Tibial nerve (tissue), 4 donors: ENCODE data around the gene ST8SIA2. TPM values are rescaled to one million over a fixed set of nuclear protein-coding genes. Genes with fewer than 3 reads are reported as not detected.

Experiments used
- DNase-seq, 2 donors: peaks; one replicate each; pipeline ENCODE4 v3.0.0-alpha.2; 2019; ENCODE audit warnings: low spot score in 2 of 2
- H3K27ac ChIP-seq, 4 donors: fragments of 200-600 bp; sonication (generic) in 3 of 4; one replicate each; pipeline ENCODE4 v1.5.1; 2017 to 2019; ENCODE audit warnings: mild to moderate bottlenecking in 1 of 4
- H3K27me3 ChIP-seq, 2 donors: fragments of 200-600 bp; sonication (generic) in 1 of 2; one replicate each; pipeline versions ENCODE4 v1.5.1 to v1.6.0; 2017 to 2019
- H3K36me3 ChIP-seq, 3 donors: fragments of 200-600 bp; sonication (generic); one replicate each; pipeline ENCODE4 v1.5.1; 2018 to 2019
- H3K4me1 ChIP-seq, 4 donors: fragments of 200-600 bp; sonication (generic) in 3 of 4; one replicate each; pipeline ENCODE4 v1.5.1; 2017 to 2019
- H3K4me3 ChIP-seq, 4 donors: fragments of 200-600 bp; sonication (generic) in 3 of 4; one replicate each; pipeline ENCODE4 v1.5.1; 2017 to 2019; ENCODE audit warnings: mild to moderate bottlenecking in 1 of 4, moderate library complexity in 1 of 4
- H3K9me3 ChIP-seq, 4 donors: fragments of 200-600 bp; sonication (generic) in 3 of 4; one replicate each; pipeline ENCODE4 v1.5.1; 2017 to 2019
- CTCF ChIP-seq, 5 experiments: fragments of 200-600 bp in 3 of 5; fragments of 450-650 bp in 2 of 5; sonication (generic) in 3 of 5; IDR thresholded peaks; one replicate each; pipeline ENCODE4 v1.5.1; 2016 to 2019; ENCODE audit warnings: antibody characterized with exemption in 5 of 5, mild to moderate bottlenecking in 3 of 5, moderate library complexity in 2 of 5
- EP300 ChIP-seq, 2 donors: sonication (generic); formaldehyde crosslinking; IDR thresholded peaks; one replicate each; pipeline ENCODE4 v1.6.1; 2017; ENCODE audit warnings: antibody characterized with exemption in 2 of 2, mild to moderate bottlenecking in 1 of 2
- POLR2A ChIP-seq, 2 donors: fragments of 450-650 bp; IDR thresholded peaks; one replicate each; pipeline ENCODE4 v1.6.1; 2017; ENCODE audit warnings: antibody characterized with exemption in 2 of 2, mild to moderate bottlenecking in 2 of 2, moderate library complexity in 2 of 2
- WGBS, 2 donors: methylation state at CpG; one replicate each; pipeline ENCODE4 v1.1.5; 2018; 5-methylcytosine and 5-hydroxymethylcytosine counted together
- total RNA-seq, 4 donors: library from RNA; depleted of rRNA; stranded (reverse); fragments of >200 nt; gene quantifications; one replicate each; pipeline ENCODE4 v1.1.0, GENCODE V29; 2016

The ST8SIA2 gene
- total RNA-seq, 4 donors from 2014 or later = not detected

- Histone ChIP-seq H3K9me3 (no peaks in the 10 kb centered on the region), H3K4me3 (no peak overlapping the region), H3K36me3 (no peaks in the 10 kb centered on the region), H3K27me3 (peaks cover 0 to 59% of the 10 kb centered on the region in 2 donors), H3K4me1 (peaks cover 0 to 18% (median 0%) of the 10 kb centered on the region in 4 donors), H3K27ac (no peak overlapping the region)
- no peak for DNase-seq
- WGBS, 2 donors = 33 to 36% methylated on average over 22 of the region's 22 CpGs
- TF ChIP-seq EP300 (IDR thresholded peaks at IDR 0.05) (no peak), POLR2A (IDR thresholded peaks at IDR 0.05) (no peak), CTCF (IDR thresholded peaks at IDR 0.05) (no peak)
Measured at GRCh38 chr15:92395098-92395635, 1.5 kb downstream of the ST8SIA2 start.

- H3K36me3 ChIP-seq = no peaks in the 10 kb centered on the region
- TF ChIP-seq POLR2A (IDR thresholded peaks at IDR 0.05) (no peak), EP300 (IDR thresholded peaks at IDR 0.05) (no peak), CTCF (IDR thresholded peaks at IDR 0.05) (no peak)
- H3K27ac ChIP-seq = no peak overlapping the region
- H3K27me3 ChIP-seq = peaks cover 0 to 19% of the 10 kb centered on the region in 2 donors
- no peak for DNase-seq
- no peak overlapping the region for H3K4me3 ChIP-seq
- 88 to 89% methylated on average over 8 of the region's 8 CpGs for WGBS, 2 donors
- H3K9me3 ChIP-seq = no peaks in the 10 kb centered on the region
- H3K4me1 ChIP-seq = peaks cover 0 to 6% (median 0%) of the 10 kb centered on the region in 4 donors
Measured at GRCh38 chr15:92399271-92399950, 5.7 kb downstream of the ST8SIA2 start.

- DNase-seq = no peak
- Histone ChIP-seq H3K4me3 (no peak overlapping the region), H3K36me3 (no peaks in the 10 kb centered on the region), H3K27ac (no peak overlapping the region), H3K4me1 (no peaks in the 10 kb centered on the region), H3K27me3 (peaks cover 0 to 7% of the 10 kb centered on the region in 2 donors), H3K9me3 (no peaks in the 10 kb centered on the region)
- TF ChIP-seq POLR2A (IDR thresholded peaks at IDR 0.05) (no peak), CTCF (IDR thresholded peaks at IDR 0.05) (no peak), EP300 (IDR thresholded peaks at IDR 0.05) (no peak)
- WGBS, 2 donors = 78% methylated on average over 8 of the region's 8 CpGs
Measured at GRCh38 chr15:92400573-92400972, 6.9 kb downstream of the ST8SIA2 start.

- no peaks in the 10 kb centered on the region for H3K9me3 ChIP-seq
- 72 to 76% methylated on average over 26 of the region's 26 CpGs for WGBS, 2 donors
- H3K27me3 ChIP-seq = peaks cover 0 to 1% of the 10 kb centered on the region in 2 donors
- H3K27ac ChIP-seq = no peak overlapping the region
- H3K4me3 ChIP-seq = no peak overlapping the region
- H3K36me3 ChIP-seq = no peaks in the 10 kb centered on the region
- no peak for DNase-seq
- TF ChIP-seq EP300 (IDR thresholded peaks at IDR 0.05) (no peak), POLR2A (IDR thresholded peaks at IDR 0.05) (no peak), CTCF (IDR thresholded peaks at IDR 0.05) (no peak)
- no peaks in the 10 kb centered on the region for H3K4me1 ChIP-seq
Measured at GRCh38 chr15:92400980-92401787, 7.5 kb downstream of the ST8SIA2 start.

- no peaks in the 10 kb centered on the region for H3K36me3 ChIP-seq
- no peaks in the 10 kb centered on the region for H3K4me1 ChIP-seq
- 76 to 81% methylated on average over 5 of the region's 5 CpGs for WGBS, 2 donors
- no peak for DNase-seq
- no peaks in the 10 kb centered on the region for H3K27me3 ChIP-seq
- H3K27ac ChIP-seq = no peak overlapping the region
- no peaks in the 10 kb centered on the region for H3K9me3 ChIP-seq
- TF ChIP-seq POLR2A (IDR thresholded peaks at IDR 0.05) (no peak), CTCF (IDR thresholded peaks at IDR 0.05) (no peak), EP300 (IDR thresholded peaks at IDR 0.05) (no peak)
- H3K4me3 ChIP-seq = no peak overlapping the region
Measured at GRCh38 chr15:92402751-92403150, 9.1 kb downstream of the ST8SIA2 start.
